ENCODE measurements around the gene PRUNE2. TPM values are rescaled to one million over a fixed set of nuclear protein-coding genes. Genes with fewer than 3 reads are reported as not detected.
A peak's percentile ranks its signal among the peaks of the same experiment; 100 is the strongest.

Gene PRUNE2
- total and polyA plus RNA-seq, 2 of the 13 experiments (the other 11 are each of a cell fraction or from before 2014, with no cell fraction given) = 0.02 TPM; not detected in 1

GRCh38 chr9:76810377-76810957, 95.4 kb downstream of the PRUNE2 start:
- intact Hi-C loops (cut with micrococcal nuclease; ENCODE audit: unreplicated experiment) (loop anchor here (1.0 kb wide), 2 partner anchors 186 to 202 kb away; no protein-coding TSS in a partner anchor), in situ Hi-C loops (cut with HindIII; ENCODE audit: extremely low pct_ligation_motif_present, low pct_unique_long_range_greater_than_20kb) (loop anchor here (25.0 kb wide), 1 partner anchor 352 kb away; no protein-coding TSS in a partner anchor)
- ChIA-PET CTCF (ENCODE audit: low intra/inter-chr PET ratio, low total read pairs) (interaction anchor here (1.5 to 2.3 kb wide), 4 partner anchors 177 to 340 kb away, joined by 10 to 17 read pairs (median 14); no protein-coding TSS in a partner anchor), POLR2A (no interaction called here)
- Histone ChIP-seq H3K36me3 (replicated peaks in 1 of 2; ENCODE audit: control insufficient read depth in 1 of 2, insufficient read depth in 2 of 2, low read length in 2 of 2) (no peaks in the 10 kb centered on the region), H3K27ac (ENCODE audit: extremely low read length, insufficient read depth, low read length) (no peak overlapping the region), H4K20me1 (ENCODE audit: insufficient read depth, low read length) (no peaks in the 10 kb centered on the region), H3K79me2 (ENCODE audit: insufficient read depth, low read length) (no peaks in the 10 kb centered on the region), H3K4me3 (replicated peaks in 1 of 3; ENCODE audit: insufficient read depth in 1 of 3, low read depth in 2 of 3, low read length in 3 of 3) (no peak overlapping the region), H2AFZ (ENCODE audit: low read length) (no peak overlapping the region), H3K4me1 (ENCODE audit: insufficient read depth, low read length) (no peaks in the 10 kb centered on the region), H3K9ac (ENCODE audit: insufficient read depth, low read depth, low read length) (no peak overlapping the region), H3K9me3 (ENCODE audit: low read length) (no peaks in the 10 kb centered on the region), H3K4me2 (ENCODE audit: low read depth, low read length) (no peak overlapping the region), H3K27me3 (ENCODE audit: control insufficient read depth in 1 of 2, insufficient read depth in 2 of 2, low read length in 2 of 2) (peaks cover 0 to 5% of the 10 kb centered on the region in 2 experiments; a peak in 1 of 5 replicates)
- FAIRE-seq = peak; percentile 72
- ATAC-seq = peak; percentile 81
- 0% methylated on average over 2 of the region's 2 CpGs for WGBS (ENCODE audit: low lambda C conversion rate)
- DNase-seq (ENCODE audit: low spot score) = peak; percentile 33
- no TSS peak for BruUV-seq (replicated peaks)
- TF ChIP-seq RAD21 (CRISPR knock-in tag; IDR thresholded peaks at IDR 0.05) (peak; percentile 53; the same call in 1 of the 2 replicates), MIER3 (CRISPR knock-in tag; IDR thresholded peaks at IDR 0.05; ENCODE audit: borderline replicate concordance) (no peak), DMAP1 (CRISPR knock-in tag; IDR thresholded peaks at IDR 0.05) (no peak), ZFP36 (IDR thresholded peaks at IDR 0.05; ENCODE audit: borderline replicate concordance, low read depth, low read length, partially characterized antibody) (peak; percentile 18), ZNF484 (CRISPR knock-in tag; IDR thresholded peaks at IDR 0.05; ENCODE audit: borderline replicate concordance, low read depth) (no peak), MZF1 (CRISPR knock-in tag; IDR thresholded peaks at IDR 0.05; ENCODE audit: borderline replicate concordance) (no peak), GZF1 (CRISPR knock-in tag; IDR thresholded peaks at IDR 0.05) (no peak), HCFC1 (IDR thresholded peaks at IDR 0.05; ENCODE audit: low read depth, low read length) (no peak), HNF4G (IDR thresholded peaks at IDR 0.05; ENCODE audit: borderline replicate concordance, low read depth, low read length) (no peak), HNF4G (CRISPR knock-in tag; IDR thresholded peaks at IDR 0.05; ENCODE audit: borderline replicate concordance, low read depth) (no peak), SMC3 (IDR thresholded peaks at IDR 0.05; ENCODE audit: low read length) (peak; percentile 72), ZNF101 (CRISPR knock-in tag; IDR thresholded peaks at IDR 0.05; ENCODE audit: borderline replicate concordance, low read depth) (no peak), ZNF280B (CRISPR knock-in tag; IDR thresholded peaks at IDR 0.05; ENCODE audit: borderline replicate concordance) (no peak), FOXJ3 (CRISPR knock-in tag; IDR thresholded peaks at IDR 0.05; ENCODE audit: borderline replicate concordance) (no peak), FOXA1 (IDR thresholded peaks at IDR 0.05) (no peak), FOXA1 (CRISPR knock-in tag; IDR thresholded peaks at IDR 0.05) (0 out of 2 replicates have a peak, but pooled peaks have one; percentile 16), MAFG (CRISPR knock-in tag; IDR thresholded peaks at IDR 0.05) (no peak), ZNF337 (CRISPR knock-in tag; IDR thresholded peaks at IDR 0.05; ENCODE audit: borderline replicate concordance, low read depth) (no peak), ATF2 (CRISPR knock-in tag; IDR thresholded peaks at IDR 0.05) (no peak)
- TF ChIP-seq, protein P1, sequence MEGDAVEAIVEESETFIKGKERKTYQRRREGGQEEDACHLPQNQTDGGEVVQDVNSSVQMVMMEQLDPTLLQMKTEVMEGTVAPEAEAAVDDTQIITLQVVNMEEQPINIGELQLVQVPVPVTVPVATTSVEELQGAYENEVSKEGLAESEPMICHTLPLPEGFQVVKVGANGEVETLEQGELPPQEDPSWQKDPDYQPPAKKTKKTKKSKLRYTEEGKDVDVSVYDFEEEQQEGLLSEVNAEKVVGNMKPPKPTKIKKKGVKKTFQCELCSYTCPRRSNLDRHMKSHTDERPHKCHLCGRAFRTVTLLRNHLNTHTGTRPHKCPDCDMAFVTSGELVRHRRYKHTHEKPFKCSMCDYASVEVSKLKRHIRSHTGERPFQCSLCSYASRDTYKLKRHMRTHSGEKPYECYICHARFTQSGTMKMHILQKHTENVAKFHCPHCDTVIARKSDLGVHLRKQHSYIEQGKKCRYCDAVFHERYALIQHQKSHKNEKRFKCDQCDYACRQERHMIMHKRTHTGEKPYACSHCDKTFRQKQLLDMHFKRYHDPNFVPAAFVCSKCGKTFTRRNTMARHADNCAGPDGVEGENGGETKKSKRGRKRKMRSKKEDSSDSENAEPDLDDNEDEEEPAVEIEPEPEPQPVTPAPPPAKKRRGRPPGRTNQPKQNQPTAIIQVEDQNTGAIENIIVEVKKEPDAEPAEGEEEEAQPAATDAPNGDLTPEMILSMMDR (CRISPR knock-in tag; IDR thresholded peaks at IDR 0.05) = peak; percentile 80
- TF ChIP-seq, protein P2, sequence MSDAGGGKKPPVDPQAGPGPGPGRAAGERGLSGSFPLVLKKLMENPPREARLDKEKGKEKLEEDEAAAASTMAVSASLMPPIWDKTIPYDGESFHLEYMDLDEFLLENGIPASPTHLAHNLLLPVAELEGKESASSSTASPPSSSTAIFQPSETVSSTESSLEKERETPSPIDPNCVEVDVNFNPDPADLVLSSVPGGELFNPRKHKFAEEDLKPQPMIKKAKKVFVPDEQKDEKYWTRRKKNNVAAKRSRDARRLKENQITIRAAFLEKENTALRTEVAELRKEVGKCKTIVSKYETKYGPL (CRISPR knock-in tag; IDR thresholded peaks at IDR 0.05) = no peak

All from HepG2 (cell line).